NCI-H2196 (cell line): Measurements from ENCODE around the gene RBSN.

Experiments
- DNase-seq: peaks from one replicate; lab custom pipeline; 2025; ENCODE audit not compliant: unreplicated experiment; lab: John Stamatoyannopoulos, UW

The RBSN gene

GRCh38 chr3:15099364-15100098 lies 583 bp upstream of the RBSN start:
- no peak for DNase-seq

GRCh38 chr3:15097891-15098290 lies 1.1 kb downstream of the RBSN start:
- DNase-seq, result no peak

- DNase-seq, result no peak
Measured at GRCh38 chr3:15096046-15096445, 2.9 kb downstream of the RBSN start.

DNA sequence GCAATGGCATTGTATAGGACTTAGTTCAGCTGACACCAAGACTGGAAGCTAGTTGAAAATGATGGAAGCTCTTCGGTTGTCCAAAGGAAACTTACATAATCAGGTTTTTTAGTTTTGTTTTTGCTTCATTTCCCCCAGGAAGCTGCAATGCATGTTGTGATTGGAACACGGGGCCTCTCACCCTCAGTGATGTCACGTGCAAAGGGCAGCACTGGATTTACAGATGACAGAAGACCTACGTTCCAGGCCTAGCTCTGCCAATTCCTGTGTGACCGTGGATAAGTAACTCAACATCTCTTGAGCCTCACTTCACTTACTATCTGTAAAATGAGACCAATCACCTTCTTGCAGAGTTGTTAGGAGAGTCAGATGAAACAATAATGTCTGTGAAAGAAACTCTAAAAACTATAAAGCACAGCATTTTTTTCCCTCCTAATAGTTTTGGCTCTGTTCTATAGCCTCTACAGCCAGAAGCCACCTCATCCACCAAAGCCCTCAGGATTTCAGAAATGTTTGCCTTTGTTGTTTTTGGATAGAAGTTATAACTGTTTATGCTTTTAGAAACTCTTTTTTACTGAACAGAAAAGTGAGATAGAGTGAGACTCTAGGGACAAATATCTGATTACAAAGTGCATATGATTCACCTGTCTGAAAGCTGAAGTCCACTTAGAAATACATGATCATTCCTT lies 4.6 kb downstream of the RBSN start:
- no peak for DNase-seq

DNA sequence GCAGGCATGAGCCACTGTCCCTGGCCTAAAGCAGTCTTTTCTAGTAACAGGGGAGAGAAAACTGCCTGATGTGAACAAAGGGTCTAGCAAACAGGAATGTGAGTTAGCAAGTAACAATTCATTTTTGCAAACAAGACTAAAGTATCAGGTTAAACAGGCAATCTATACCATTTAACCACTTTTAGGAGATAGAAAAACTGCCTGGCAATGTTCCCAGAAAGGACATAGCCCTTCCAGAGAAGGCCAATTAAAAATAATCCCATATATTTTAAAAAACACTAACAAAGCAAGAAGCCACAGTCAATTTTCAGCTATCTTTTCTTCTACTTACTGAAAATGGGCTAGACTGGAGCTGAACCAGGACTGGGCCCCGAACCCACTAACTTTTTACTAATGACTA lies 6.3 kb downstream of the RBSN start:
- DNase-seq, result no peak

- DNase-seq, result no peak
Measured at GRCh38 chr3:15091575-15091974, 7.4 kb downstream of the RBSN start.

- DNase-seq, result no peak
Measured at GRCh38 chr3:15089201-15089600, 9.7 kb downstream of the RBSN start.

GRCh38 chr3:15086699-15087098 lies 12.2 kb downstream of the RBSN start:
- DNase-seq, result no peak

GRCh38 chr3:15086263-15086662 lies 12.7 kb downstream of the RBSN start:
- no peak for DNase-seq

DNA sequence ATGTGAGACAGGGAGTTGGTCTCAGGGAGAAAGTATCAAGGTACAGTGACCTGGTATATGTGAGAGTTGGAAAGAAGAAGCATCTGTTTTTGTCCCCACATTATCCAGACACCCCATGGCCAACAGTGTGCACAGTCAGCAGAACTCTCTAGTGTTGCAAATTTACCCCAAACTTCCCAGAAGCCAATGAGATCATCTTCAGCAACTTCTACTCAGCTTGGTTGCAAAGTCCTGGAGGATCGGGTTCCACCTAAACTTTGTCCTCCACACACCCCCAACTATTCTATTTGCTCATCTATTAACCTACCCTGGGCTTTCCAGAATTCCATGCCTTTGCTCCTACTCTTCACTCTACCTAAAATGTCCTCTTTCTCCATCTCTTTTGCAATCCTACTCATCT lies 15.7 kb downstream of the RBSN start:
- no peak for DNase-seq

DNA sequence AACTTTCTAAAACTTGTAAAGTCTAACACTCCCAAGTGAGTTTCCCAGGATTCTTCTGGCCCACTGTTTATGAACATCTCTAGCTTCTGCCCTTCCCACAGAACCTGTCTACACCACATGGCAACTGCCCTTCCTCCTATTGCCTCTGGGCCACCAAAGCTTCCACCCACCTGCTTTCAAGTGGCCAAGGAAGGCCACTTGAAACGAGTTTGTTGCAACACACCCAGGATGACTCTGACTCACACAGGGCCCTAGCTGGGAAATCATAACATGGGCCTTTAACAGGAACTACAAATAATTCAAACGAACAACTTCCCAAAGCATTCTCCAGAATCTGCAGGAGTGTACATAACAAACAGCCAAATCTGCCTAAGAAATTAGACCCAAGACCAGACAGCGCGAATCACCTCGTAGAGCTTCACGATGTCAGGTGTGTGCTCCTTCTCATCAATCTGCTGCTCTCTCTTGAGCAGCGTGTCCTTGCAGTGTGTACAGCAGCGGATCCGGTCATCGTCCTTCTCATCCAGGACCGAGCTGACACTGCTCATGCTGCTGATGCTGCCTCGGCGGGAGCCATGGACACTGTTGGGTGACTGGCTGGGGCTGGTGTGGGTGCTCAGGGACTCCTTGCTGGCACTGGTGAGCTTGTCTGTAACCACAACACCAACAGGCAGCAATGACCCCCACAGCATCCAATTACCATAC lies 16.8 kb downstream of the RBSN start:
- peak; percentile 21 for DNase-seq

DNA sequence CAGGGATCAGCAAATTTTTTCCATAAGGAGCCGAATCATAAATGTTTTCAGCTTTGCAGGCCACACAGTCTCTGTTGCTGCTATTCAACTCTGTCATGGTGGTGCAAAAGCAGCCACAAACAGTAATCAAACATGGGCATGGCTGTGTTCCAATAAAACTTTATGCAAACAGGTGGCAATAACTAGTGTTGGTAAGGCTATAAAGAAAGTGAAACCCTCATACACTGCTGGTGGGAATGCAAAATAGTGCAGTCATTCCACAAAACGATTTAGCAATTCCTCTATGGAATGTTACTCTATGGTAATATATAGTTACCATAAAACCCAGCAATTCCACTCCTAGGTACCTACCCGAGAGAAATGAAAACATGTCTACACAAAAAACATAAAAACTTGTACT lies 19.9 kb downstream of the RBSN start:
- no peak for DNase-seq

DNA sequence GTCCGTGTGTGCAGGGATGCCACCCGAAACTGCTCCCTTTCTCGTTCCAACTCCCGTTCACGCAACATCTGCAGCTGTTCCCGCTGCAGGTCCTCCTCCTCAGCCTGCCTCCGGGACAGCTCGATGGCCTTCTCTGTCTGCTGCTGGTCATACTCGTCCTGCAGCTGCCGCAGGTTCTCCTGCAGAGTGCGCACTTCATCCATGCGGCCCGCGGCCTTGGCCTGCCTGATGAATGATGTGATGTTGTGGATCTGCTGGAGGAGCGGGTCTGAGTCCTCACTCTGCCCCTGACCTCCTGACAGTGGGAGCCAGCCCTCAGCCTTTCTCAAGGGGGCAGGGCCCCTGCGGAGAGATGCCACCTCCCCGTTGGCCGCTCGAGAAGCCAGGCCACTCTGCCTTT lies 24.4 kb downstream of the RBSN start:
- DNase-seq, result no peak

DNA sequence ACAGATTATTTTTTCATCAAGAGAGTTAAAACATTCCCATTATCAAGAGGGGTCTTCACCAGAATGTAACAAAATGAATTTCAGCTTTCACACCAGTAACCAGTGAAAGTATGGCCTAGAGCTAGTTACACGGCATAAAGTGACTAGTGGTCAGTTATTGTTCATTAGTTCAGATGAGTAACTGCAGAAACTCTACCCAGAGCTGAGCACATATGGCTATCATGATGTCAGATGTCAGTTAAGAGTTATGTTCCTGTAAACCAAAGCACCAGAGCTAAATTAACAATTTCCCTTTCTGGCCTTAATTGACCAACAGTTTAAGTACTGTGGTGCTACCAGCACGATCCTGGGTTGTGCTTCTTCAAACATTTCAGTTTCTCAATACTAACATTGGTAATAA lies 27.2 kb downstream of the RBSN start:
- no peak for DNase-seq

DNA sequence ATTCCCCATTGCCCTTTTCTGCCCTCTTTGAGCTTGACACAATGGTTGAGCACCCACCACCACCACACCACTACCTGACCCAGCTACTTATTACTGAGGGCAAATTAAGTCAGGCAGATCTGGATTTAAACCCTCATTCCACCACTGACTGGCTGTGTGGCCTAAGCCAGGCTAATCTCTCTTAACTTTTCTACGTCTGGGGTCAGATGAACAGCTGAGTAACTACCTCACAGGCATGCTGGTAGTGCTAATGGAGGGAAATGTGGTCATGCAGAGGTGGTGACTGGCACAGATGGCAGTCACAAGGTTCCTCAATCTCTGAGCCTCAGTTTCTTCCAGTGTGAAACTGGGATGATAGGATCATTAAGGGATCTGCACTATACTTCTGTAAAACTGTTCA lies 29.5 kb downstream of the RBSN start:
- no peak for DNase-seq

- no peak for DNase-seq
Measured at GRCh38 chr3:15066467-15066866, 32.5 kb downstream of the RBSN start.

DNA sequence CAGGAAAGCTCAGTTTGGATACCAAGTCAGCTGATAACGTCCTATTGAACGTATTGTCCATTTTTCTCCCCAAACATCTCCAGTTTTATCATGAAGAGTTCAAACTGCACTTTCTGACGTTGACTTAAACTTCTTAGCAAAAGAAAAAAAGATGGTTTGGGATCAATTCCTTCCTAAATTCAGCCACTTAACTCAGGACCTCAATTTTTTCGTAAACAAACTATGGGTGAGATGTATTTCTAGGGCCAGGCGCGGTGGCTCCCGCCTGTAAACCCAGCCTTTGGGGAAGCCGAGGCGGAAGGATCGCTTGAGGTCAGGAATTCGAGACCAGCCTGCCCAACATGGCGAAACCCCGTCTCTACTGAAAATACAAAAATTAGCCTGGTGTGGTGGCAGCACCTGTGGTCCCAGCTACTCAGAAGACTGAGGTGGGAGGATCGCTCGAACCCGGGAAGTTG lies 33.4 kb downstream of the RBSN start:
- DNase-seq, result no peak

DNA sequence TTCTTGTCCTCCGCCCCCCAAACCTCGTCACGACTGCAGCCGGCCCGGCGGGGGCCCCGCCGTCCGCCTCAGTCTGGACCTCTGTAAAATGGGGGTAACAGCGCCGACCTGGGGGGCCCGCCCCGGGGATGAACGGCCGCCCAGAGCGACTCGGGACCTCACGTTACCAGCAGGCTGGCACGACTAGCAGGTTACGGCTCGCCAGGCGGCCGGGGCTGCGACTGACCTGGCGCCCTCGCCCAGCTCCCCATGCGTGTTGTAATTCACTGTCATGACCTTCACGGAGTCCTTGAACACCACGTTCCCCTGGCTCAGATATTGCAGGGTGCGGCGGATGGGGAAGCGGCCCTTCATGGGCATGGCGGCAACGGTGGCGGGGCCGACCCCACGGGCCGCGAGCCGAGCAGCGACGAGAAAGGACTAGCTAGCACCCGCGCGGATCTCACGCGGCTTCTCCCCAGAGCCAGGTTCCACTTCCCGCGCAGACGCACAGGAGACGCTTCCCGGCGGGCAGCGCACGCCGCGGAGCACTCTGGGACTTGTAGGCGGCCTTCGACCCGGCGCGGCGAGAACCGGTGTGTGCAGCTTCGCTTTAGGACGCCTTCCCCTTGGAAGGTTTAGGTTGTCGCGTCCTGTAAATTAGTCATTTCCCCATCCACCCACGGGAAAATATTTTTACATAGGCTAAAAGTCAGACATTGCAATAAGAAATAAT lies 34.0 kb downstream of the RBSN start, which contains the start of gene MRPS25:
Gene MRPS25, minus strand, starts transcription at position 481 of the 715 bp plus-strand sequence. Its CDS starts 121 bp downstream, at position 360.
- peak; percentile 68 for DNase-seq

- DNase-seq, result no peak
Measured at GRCh38 chr3:15064299-15064834, 34.6 kb downstream of the RBSN start.

DNA sequence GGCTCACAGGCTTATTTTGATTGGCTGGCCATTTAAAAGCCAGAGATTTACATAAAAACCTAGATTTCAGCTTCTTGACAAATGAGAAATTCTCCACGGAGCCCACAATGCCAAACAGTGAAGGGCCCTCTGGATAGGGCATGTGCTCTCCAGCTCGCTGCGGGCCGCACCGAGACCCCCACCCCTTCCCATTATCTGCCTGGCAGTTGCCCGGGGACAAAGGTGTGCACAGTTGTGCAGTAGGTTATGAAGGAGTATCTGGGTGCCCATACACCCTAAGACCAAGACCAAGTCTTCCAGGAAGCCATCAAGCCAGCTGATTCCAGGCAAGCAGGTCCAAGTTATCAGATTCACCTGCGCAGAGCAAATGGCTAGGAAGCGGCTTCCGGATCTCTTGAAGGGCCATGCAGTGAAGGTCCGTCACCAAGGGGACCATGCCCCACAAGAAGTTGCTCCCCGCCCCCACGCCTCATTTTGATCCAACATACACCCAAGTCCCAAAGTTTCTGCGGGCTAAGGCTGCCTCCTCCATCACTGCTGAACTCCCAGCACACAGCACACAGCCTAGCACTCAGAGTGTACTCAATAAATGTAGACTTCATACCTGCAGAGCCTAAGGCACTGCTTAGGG lies 35.2 kb downstream of the RBSN start:
- DNase-seq, result no peak

DNA sequence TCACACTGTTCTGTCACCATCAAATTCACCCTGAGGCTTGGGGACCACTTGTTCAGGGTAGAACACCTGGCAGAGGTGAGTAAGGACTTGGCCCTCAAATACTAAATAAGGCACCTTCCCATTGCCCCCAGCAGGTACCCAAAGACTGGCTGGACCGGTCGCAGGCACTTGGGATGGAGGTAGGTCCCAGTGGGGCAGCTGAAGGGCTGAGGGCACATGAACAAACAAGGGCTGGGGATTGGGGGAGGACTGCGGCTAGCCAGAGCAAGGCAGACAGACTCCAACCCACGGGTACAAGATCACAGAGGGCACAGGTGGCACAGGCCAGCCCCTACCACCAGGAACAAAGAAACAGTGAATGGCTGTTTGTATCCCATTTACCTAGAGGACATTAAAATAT lies 35.7 kb downstream of the RBSN start:
- DNase-seq, result no peak
